Erythroblast (primary cell): ENCODE results near the gene CLMN.

Experiments used
- GATA1 ChIP-seq: IDR thresholded peaks from 2 replicates; pipeline ENCODE4 v1.6.1; 2011; ENCODE audit warnings: low read depth, mild to moderate bottlenecking, control low read depth, low read length, moderate library complexity
- POLR2A ChIP-seq: IDR thresholded peaks from 2 replicates; pipeline ENCODE4 v1.6.1; 2011; ENCODE audit warnings: mild to moderate bottlenecking, low read length

DNA sequence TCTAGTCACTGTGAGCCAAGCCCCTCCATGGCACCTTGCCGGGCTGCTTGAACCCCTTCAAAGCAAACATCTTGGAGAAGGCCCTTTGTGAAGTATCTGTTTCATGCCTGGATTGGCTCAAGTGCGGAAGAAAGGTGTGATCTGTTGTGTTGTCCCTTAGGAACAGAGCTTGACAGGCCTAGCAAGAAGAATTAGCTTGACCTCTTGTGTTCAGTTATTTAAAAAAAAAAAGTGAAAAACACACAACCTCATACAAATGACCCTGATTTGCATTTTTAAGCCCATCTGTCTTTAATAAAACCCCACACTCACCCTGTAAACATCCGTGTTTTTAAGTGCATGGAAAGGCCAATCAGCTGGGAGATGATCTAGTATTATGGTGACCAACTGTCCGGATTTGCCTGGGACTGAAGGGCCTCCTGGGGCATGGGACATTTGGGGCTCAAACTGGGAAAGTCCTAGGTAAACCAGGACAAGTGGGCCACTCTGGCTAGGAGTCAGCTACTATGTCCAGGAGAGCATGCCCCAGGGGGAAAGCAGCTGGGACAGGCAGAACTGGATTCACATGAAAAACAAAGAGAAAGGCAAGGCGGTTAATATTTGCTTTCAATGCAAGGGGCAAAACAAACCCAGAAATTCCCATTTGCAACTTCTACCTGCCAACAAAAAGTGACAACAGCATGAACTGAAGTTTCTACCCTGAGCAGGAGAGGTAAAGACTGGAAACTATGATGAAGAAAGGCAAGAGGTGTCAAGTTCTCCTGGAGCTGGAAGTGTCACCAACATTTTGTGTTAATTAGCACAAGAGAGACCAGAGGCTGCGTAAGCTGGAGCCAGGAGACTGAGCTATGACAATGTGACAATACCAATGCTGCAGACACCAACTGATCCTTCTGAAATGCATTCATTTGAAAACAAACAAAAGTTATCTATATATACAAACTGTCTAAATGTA, 78.6 kb downstream of the CLMN start:
- TF ChIP-seq POLR2A (no peak), GATA1 (no peak)
